WTC11 (cell line): ENCODE data around the gene ZNF407. TPM values are rescaled to one million over a fixed set of nuclear protein-coding genes. Genes with fewer than 3 reads are reported as not detected.

Experiments
- ATAC-seq: fragments of 200-7000 bp; cut with Tn5 transposase; 2 replicates; pipeline ENCODE4 v1.10.0; 2021; ENCODE audit warnings: mild to moderate bottlenecking, moderate library complexity
- CTCF ChIA-PET: fragments of 300-600 bp; sonication (Branson Sonifier 250); formaldehyde crosslinking; loops from one replicate; lab custom pipeline; 2021; ENCODE audit warnings: antibody characterized with exemption; lab: Charles Lee
- POLR2A ChIA-PET: fragments of 350-600 bp; sonication (Branson Sonifier 250); formaldehyde crosslinking; loops from one replicate; lab custom pipeline; 2021; ENCODE audit warnings: antibody characterized with exemption; lab: Charles Lee
- DNase-seq: peaks from one replicate; pipeline ENCODE4 v3.0.0; 2021; ENCODE audit warnings: low spot score
- H3K27ac Mint-ChIP-seq: 2 replicates; pipeline ENCODE4 v1.8.0; 2021; ENCODE audit warnings: mixed read lengths
- H3K27me3 Mint-ChIP-seq: 2 replicates; pipeline ENCODE4 v1.8.0; 2021; ENCODE audit warnings: low read depth, mild to moderate bottlenecking, moderate library complexity, mixed read lengths
- H3K36me3 Mint-ChIP-seq: 2 replicates; pipeline ENCODE4 v1.8.0; 2021; ENCODE audit warnings: mixed read lengths
- H3K4me1 Mint-ChIP-seq: 2 replicates; pipeline ENCODE4 v1.8.0; 2022; ENCODE audit warnings: mixed read lengths
- H3K4me3 Mint-ChIP-seq: 2 replicates; pipeline ENCODE4 v1.8.0; 2021; ENCODE audit warnings: mild to moderate bottlenecking, moderate library complexity, mixed read lengths
- H3K9me3 Mint-ChIP-seq: 2 replicates; pipeline ENCODE4 v1.8.0; 2021; ENCODE audit warnings: mixed read lengths
- AR ChIP-seq: fragments of 250-450 bp; sonication (Bioruptor Pico); IDR thresholded peaks from 2 replicates; pipeline ENCODE4 v1.9.0; 2021; ENCODE audit warnings: mild to moderate bottlenecking
- ATF6 ChIP-seq: sonication (generic); formaldehyde crosslinking; IDR thresholded peaks from 2 replicates; pipeline ENCODE4 v1.8.1; 2023; ENCODE audit warnings: mild to moderate bottlenecking, missing genetic modification reagents
- CBFB ChIP-seq: sonication (generic); formaldehyde crosslinking; IDR thresholded peaks from 2 replicates; pipeline ENCODE4 v1.8.1; 2022; ENCODE audit warnings: mild to moderate bottlenecking, low read depth, missing genetic modification reagents
- E2F5 ChIP-seq: sonication (generic); formaldehyde crosslinking; IDR thresholded peaks from 2 replicates; pipeline ENCODE4 v1.8.1; 2022; ENCODE audit warnings: mild to moderate bottlenecking, moderate library complexity, missing genetic modification reagents
- FOXP4 ChIP-seq: sonication (generic); formaldehyde crosslinking; IDR thresholded peaks from 2 replicates; pipeline ENCODE4 v1.8.0; 2022; ENCODE audit warnings: mild to moderate bottlenecking, missing genetic modification reagents
- HMGXB4 ChIP-seq: sonication (generic); formaldehyde crosslinking; IDR thresholded peaks from 2 replicates; pipeline ENCODE4 v1.8.1; 2023; ENCODE audit warnings: mild to moderate bottlenecking, moderate library complexity, missing genetic modification reagents
- PRDM15 ChIP-seq: sonication (generic); formaldehyde crosslinking; IDR thresholded peaks from 2 replicates; pipeline ENCODE4 v1.8.0; 2022; ENCODE audit warnings: missing genetic modification reagents
- PREB ChIP-seq: sonication (generic); formaldehyde crosslinking; IDR thresholded peaks from 2 replicates; pipeline ENCODE4 v1.8.1; 2022; ENCODE audit warnings: mild to moderate bottlenecking, missing genetic modification reagents, moderate library complexity, borderline replicate concordance
- RORB ChIP-seq: fragments of 250-450 bp; sonication (Bioruptor Pico); IDR thresholded peaks from 2 replicates; pipeline ENCODE4 v1.9.0; 2021; ENCODE audit warnings: mild to moderate bottlenecking
- SMAD3 ChIP-seq: sonication (generic); formaldehyde crosslinking; IDR thresholded peaks from 2 replicates; pipeline ENCODE4 v1.8.0; 2022; ENCODE audit warnings: missing genetic modification reagents, mild to moderate bottlenecking, borderline replicate concordance
- SMAD4 ChIP-seq: sonication (generic); formaldehyde crosslinking; IDR thresholded peaks from 2 replicates; pipeline ENCODE4 v1.8.0; 2022; ENCODE audit warnings: mild to moderate bottlenecking, missing genetic modification reagents
- ZNF121 ChIP-seq: sonication (generic); formaldehyde crosslinking; IDR thresholded peaks from 2 replicates; pipeline ENCODE4 v1.8.0; 2023; ENCODE audit warnings: missing genetic modification reagents
- ZNF416 ChIP-seq: fragments of 250-450 bp; sonication (Bioruptor Pico); IDR thresholded peaks from 2 replicates; pipeline ENCODE4 v1.9.0; 2021; ENCODE audit warnings: mild to moderate bottlenecking, inconsistent platforms
- ZNF425 ChIP-seq: fragments of 250-450 bp; sonication (Bioruptor Pico); conservative IDR thresholded peaks from 2 replicates; pipeline ENCODE4 v1.9.0; 2021; ENCODE audit warnings: mild to moderate bottlenecking
- ZNF671 ChIP-seq: fragments of 250-450 bp; sonication (Bioruptor Pico); IDR thresholded peaks from 2 replicates; pipeline ENCODE4 v1.8.0; 2021; ENCODE audit warnings: mild to moderate bottlenecking
- ZSCAN18 ChIP-seq: fragments of 250-450 bp; sonication (Bioruptor Pico); IDR thresholded peaks from 2 replicates; pipeline ENCODE4 v2.1.2; 2022; ENCODE audit warnings: mild to moderate bottlenecking, moderate library complexity
- total RNA-seq: library from RNA; stranded (reverse); gene quantifications from 3 replicates; pipeline ENCODE4 v1.2.3, GENCODE V29; 2021

ZNF407 gene
- total RNA-seq, 1 experiment from 2014 or later, result 6.5 TPM

- H3K36me3 Mint-ChIP-seq, result no peaks in the 10 kb centered on the region
- no peak for TF ChIP-seq RORB
- no peak for TF ChIP-seq PRDM15 (CRISPR knock-in tag)
- TF ChIP-seq ZNF416 (CRISPR knock-in tag), result no peak
- TF ChIP-seq CBFB (CRISPR knock-in tag), result no peak
- TF ChIP-seq ZNF425 (CRISPR knock-in tag), result no peak
- no peak for TF ChIP-seq ZSCAN18
- TF ChIP-seq ZNF121, result no peak
- TF ChIP-seq HMGXB4 (CRISPR knock-in tag), result no peak
- no peak for TF ChIP-seq SMAD3 (CRISPR knock-in tag)
- TF ChIP-seq ATF6 (CRISPR knock-in tag), result no peak
- TF ChIP-seq ZNF671 (CRISPR knock-in tag), result no peak
- no peak for TF ChIP-seq FOXP4 (CRISPR knock-in tag)
- TF ChIP-seq PREB (CRISPR knock-in tag), result no peak
- TF ChIP-seq AR (CRISPR knock-in tag), result no peak
- no peak for TF ChIP-seq SMAD4 (CRISPR knock-in tag)
- no peak for TF ChIP-seq E2F5
- TF ChIP-seq, all 79 proteins: peak for 0
- DNase-seq (no peak), ATAC-seq (no peak)
- Mint-ChIP-seq H3K4me3 (no peak overlapping the region), H3K27me3 (no peaks in the 10 kb centered on the region), H3K27ac (no peak overlapping the region; the same call in 1 of the 2 replicates), H3K4me1 (peaks cover 59% of the 10 kb centered on the region), H3K9me3 (no peaks in the 10 kb centered on the region)
- ChIA-PET POLR2A (no interaction called here), CTCF (interaction anchor here (1.1 kb wide), 1 partner anchor 18 kb away, joined by 3 read pairs; no protein-coding TSS in a partner anchor)
These were observed 348.3 kb downstream of the ZNF407 start for GRCh38 chr18:74945774-74946545.
